Activated CD4-positive, alpha-beta T cell treated with anti-CD3 and anti-CD28 coated beads for 36 hours (primary cell): ENCODE data around the gene USP6NL. TPM values are rescaled to one million over a fixed set of nuclear protein-coding genes. Genes with fewer than 3 reads are reported as not detected.

Source experiments
- ATAC-seq: fragments of 200-7000 bp; cut with Tn5 transposase; one replicate; pipeline ENCODE4 v1.10.0; 2021; ENCODE audit warnings: mild to moderate bottlenecking, moderate library complexity
- CTCF ChIA-PET: fragments of 350-600 bp; sonication (Branson Sonifier 250); formaldehyde crosslinking; loops from one replicate; lab custom pipeline; 2021; ENCODE audit warnings: antibody characterized with exemption; lab: Charles Lee
- POLR2A ChIA-PET: fragments of 350-600 bp; sonication (Branson Sonifier 250); formaldehyde crosslinking; loops from one replicate; lab custom pipeline; 2021; ENCODE audit warnings: antibody characterized with exemption, inconsistent platforms; lab: Charles Lee
- DNase-seq: peaks from one replicate; pipeline ENCODE4 v3.0.0-alpha.2; 2020
- H3K27ac Mint-ChIP-seq: one replicate; pipeline ENCODE4 v1.8.0; 2021; ENCODE audit warnings: mixed read lengths
- H3K27me3 Mint-ChIP-seq: one replicate; pipeline ENCODE4 v1.8.0; 2021; ENCODE audit warnings: mixed read lengths
- H3K36me3 Mint-ChIP-seq: one replicate; pipeline ENCODE4 v1.8.0; 2021; ENCODE audit warnings: low read depth, mixed read lengths
- H3K4me1 Mint-ChIP-seq: one replicate; pipeline ENCODE4 v1.8.0; 2021; ENCODE audit warnings: mixed read lengths
- H3K4me3 Mint-ChIP-seq: one replicate; pipeline ENCODE4 v1.8.0; 2021; ENCODE audit warnings: mild to moderate bottlenecking, moderate library complexity, mixed read lengths
- H3K9me3 Mint-ChIP-seq: one replicate; pipeline ENCODE4 v1.8.0; 2021; ENCODE audit warnings: low read depth, mixed read lengths
- intact Hi-C, 2 experiments: fragments of 100-400 bp; cut with DNase I in 1 of 2; cut with micrococcal nuclease in 1 of 2; formaldehyde crosslinking; loops; one replicate each; pipeline versions ENCODE4 v1.14.2 to v1.15.1; 2022 to 2024; cut with DNase I, micrococcal nuclease
- total RNA-seq, 2 experiments: library from RNA; stranded (reverse); gene quantifications; one replicate each; pipeline ENCODE4 v1.2.3, GENCODE V29; 2021

USP6NL gene
- total RNA-seq, 2 experiments from 2014 or later, result 4.4 to 5.4 TPM

DNA sequence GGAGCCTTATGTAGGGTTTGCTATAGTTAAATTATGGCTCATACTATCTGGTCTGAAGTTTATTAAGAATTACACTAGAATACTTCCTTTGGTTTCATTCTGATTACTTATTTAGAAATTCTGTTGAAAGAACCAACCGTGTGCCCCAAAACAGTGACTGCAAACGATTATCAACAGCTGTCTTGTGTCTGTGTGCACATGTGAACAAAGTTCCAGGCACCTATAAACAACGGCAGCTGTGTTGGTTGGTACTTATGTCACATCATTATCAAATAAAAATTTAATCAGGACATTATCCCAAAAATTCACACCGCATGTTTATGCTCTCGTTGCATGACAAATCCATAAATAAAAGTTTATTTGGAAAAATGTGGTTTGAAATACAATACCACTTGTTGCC lies 80.6 kb downstream of the USP6NL start:
- ChIA-PET CTCF (interaction anchor here (0.6 to 0.7 kb wide), 2 partner anchors 48 to 96 kb away, joined by 3 to 4 read pairs; no protein-coding TSS in a partner anchor), POLR2A (no interaction called here)
- intact Hi-C loops, result no loop called here
- Mint-ChIP-seq H3K4me3 (no peak overlapping the region), H3K9me3 (no peaks in the 10 kb centered on the region), H3K4me1 (peaks cover 39% of the 10 kb centered on the region), H3K36me3 (peaks cover 2% of the 10 kb centered on the region), H3K27me3 (peaks cover 5% of the 10 kb centered on the region), H3K27ac (no peak overlapping the region)
- no peak for ATAC-seq
- DNase-seq, result no peak

- ChIA-PET POLR2A (no interaction called here), CTCF (no interaction called here)
- Mint-ChIP-seq H3K27me3 (peaks cover 2% of the 10 kb centered on the region), H3K4me1 (peaks cover 39% of the 10 kb centered on the region), H3K9me3 (no peaks in the 10 kb centered on the region), H3K36me3 (peaks cover 2% of the 10 kb centered on the region), H3K4me3 (no peak overlapping the region), H3K27ac (no peak overlapping the region)
- DNase-seq, result no peak
- intact Hi-C loops, result no loop called here
- no peak for ATAC-seq
These were observed 82.1 kb downstream of the USP6NL start for GRCh38 chr10:11529276-11529903.

GRCh38 chr10:11528286-11528685 lies 83.2 kb downstream of the USP6NL start:
- DNase-seq, result no peak
- POLR2A ChIA-PET, result no interaction called here
- no peak overlapping the region for H3K27ac Mint-ChIP-seq

GRCh38 chr10:11527691-11528255 lies 83.7 kb downstream of the USP6NL start:
- H3K9me3 Mint-ChIP-seq, result no peaks in the 10 kb centered on the region
- POLR2A ChIA-PET, result no interaction called here
- intact Hi-C loops, result no loop called here
- H3K27ac Mint-ChIP-seq, result no peak overlapping the region
- H3K36me3 Mint-ChIP-seq, result peaks cover 2% of the 10 kb centered on the region
- no peaks in the 10 kb centered on the region for H3K27me3 Mint-ChIP-seq
- no peak for ATAC-seq
- no peak overlapping the region for H3K4me3 Mint-ChIP-seq
- peaks cover 24% of the 10 kb centered on the region for H3K4me1 Mint-ChIP-seq
- DNase-seq, result no peak
- CTCF ChIA-PET, result interaction anchor here (1.0 kb wide), 1 partner anchor 21 kb away, joined by 3 read pairs; no protein-coding TSS in a partner anchor

More at GRCh38 chr10:11528286-11528685, 83.2 kb downstream of the USP6NL start:
- Mint-ChIP-seq H3K36me3 (peaks cover 2% of the 10 kb centered on the region), H3K4me3 (no peak overlapping the region), H3K27me3 (no peaks in the 10 kb centered on the region), H3K9me3 (no peaks in the 10 kb centered on the region), H3K4me1 (peaks cover 29% of the 10 kb centered on the region)
- intact Hi-C loops, result no loop called here
- ATAC-seq, result no peak
- CTCF ChIA-PET, result no interaction called here

- ChIA-PET CTCF (interaction anchor here (1.0 kb wide), 1 partner anchor 22 kb away, joined by 3 read pairs; no protein-coding TSS in a partner anchor), POLR2A (no interaction called here)
- no peak for ATAC-seq
- Mint-ChIP-seq H3K27me3 (no peaks in the 10 kb centered on the region), H3K36me3 (peaks cover 2% of the 10 kb centered on the region), H3K9me3 (no peaks in the 10 kb centered on the region), H3K4me1 (peaks cover 20% of the 10 kb centered on the region), H3K4me3 (no peak overlapping the region), H3K27ac (no peak overlapping the region)
- intact Hi-C loops, result no loop called here
- no peak for DNase-seq
These were observed 84.4 kb downstream of the USP6NL start for GRCh38 chr10:11527068-11527467.

GRCh38 chr10:11525503-11525902 lies 85.9 kb downstream of the USP6NL start:
- Mint-ChIP-seq H3K9me3 (no peaks in the 10 kb centered on the region), H3K4me1 (peaks cover 20% of the 10 kb centered on the region), H3K4me3 (no peak overlapping the region), H3K27me3 (no peaks in the 10 kb centered on the region), H3K36me3 (peaks cover 2% of the 10 kb centered on the region), H3K27ac (no peak overlapping the region)
- CTCF ChIA-PET, result interaction anchor here (0.7 to 1.0 kb wide), 4 partner anchors 8 to 17 kb away, joined by 3 to 4 read pairs (median 3); no protein-coding TSS in a partner anchor
- ATAC-seq (no peak), DNase-seq (no peak)
- POLR2A ChIA-PET, result no interaction called here
- intact Hi-C loops, result no loop called here

GRCh38 chr10:11522821-11523245 lies 88.6 kb downstream of the USP6NL start:
- ATAC-seq, result no peak
- peaks cover 9% of the 10 kb centered on the region for H3K4me1 Mint-ChIP-seq
- H3K4me3 Mint-ChIP-seq, result no peak overlapping the region
- H3K36me3 Mint-ChIP-seq, result peaks cover 7% of the 10 kb centered on the region
- POLR2A ChIA-PET, result no interaction called here
- CTCF ChIA-PET, result interaction anchor here (2.2 to 2.9 kb wide), 2 partner anchors 10 to 234 kb away, joined by 5 to 13 read pairs; no protein-coding TSS in a partner anchor
- no peak for DNase-seq
- no peak overlapping the region for H3K27ac Mint-ChIP-seq
- no peaks in the 10 kb centered on the region for H3K27me3 Mint-ChIP-seq
- no peaks in the 10 kb centered on the region for H3K9me3 Mint-ChIP-seq
- intact Hi-C loops, result no loop called here

DNA sequence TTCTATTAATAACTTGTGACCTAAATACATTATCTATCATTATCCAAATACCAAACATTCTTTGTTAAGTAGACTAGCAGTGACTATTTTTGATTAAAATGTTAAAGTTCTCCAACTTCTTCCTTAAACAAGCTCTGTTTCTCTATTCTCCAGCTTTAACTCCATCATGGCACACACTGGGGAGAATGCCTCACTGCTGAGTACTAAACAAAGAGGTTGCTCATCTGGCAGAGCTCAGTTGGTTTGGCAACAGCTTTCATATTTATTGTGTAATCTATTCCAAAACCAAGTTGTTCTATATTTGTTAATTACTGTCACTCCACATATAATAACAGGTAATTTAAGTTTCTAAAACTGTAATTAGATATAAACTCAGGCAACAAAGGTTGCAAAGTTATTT lies 89.6 kb downstream of the USP6NL start:
- ChIA-PET CTCF (interaction anchor here (1.0 to 2.9 kb wide), 3 partner anchors 11 to 235 kb away, joined by 3 to 13 read pairs (median 5); no protein-coding TSS in a partner anchor), POLR2A (no interaction called here)
- no peak for DNase-seq
- Mint-ChIP-seq H3K9me3 (no peaks in the 10 kb centered on the region), H3K27ac (no peak overlapping the region), H3K4me1 (peaks cover 10% of the 10 kb centered on the region), H3K4me3 (no peak overlapping the region), H3K36me3 (peaks cover 7% of the 10 kb centered on the region), H3K27me3 (peaks cover 4% of the 10 kb centered on the region)
- intact Hi-C loops, result no loop called here
- no peak for ATAC-seq

DNA sequence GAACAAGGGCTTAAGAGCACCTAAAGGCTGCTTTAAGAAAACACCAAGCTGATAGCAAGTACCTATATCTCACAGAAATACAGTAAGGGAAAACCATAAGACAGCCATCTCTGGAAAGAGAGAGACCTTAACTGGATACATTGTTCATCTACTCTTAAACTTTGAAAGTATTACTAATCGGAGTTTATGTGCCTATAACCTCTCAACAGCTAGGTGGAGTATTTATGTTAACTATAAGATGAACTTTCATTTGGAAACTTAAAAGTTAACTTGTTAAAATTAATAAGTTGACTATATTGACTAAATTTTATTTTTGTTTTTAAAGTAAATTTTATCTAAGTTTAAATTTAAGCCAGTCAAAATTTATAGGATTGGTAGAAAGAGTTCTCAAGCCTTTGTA lies 90.6 kb downstream of the USP6NL start:
- Mint-ChIP-seq H3K9me3 (no peaks in the 10 kb centered on the region), H3K36me3 (peaks cover 6% of the 10 kb centered on the region), H3K4me3 (no peak overlapping the region), H3K27ac (no peak overlapping the region), H3K4me1 (peaks cover 17% of the 10 kb centered on the region), H3K27me3 (peaks cover 4% of the 10 kb centered on the region)
- POLR2A ChIA-PET, result no interaction called here
- intact Hi-C loops, result no loop called here
- CTCF ChIA-PET, result interaction anchor here (0.6 to 2.9 kb wide), 6 partner anchors 12 to 465 kb away, joined by 3 to 13 read pairs (median 3); no protein-coding TSS in a partner anchor
- DNase-seq (no peak), ATAC-seq (no peak)

- H3K27ac Mint-ChIP-seq, result no peak overlapping the region
- peak; percentile 47 for DNase-seq
- intact Hi-C loops, result loop anchor here (2.0 to 10.0 kb wide), 6 partner anchors 36 to 470 kb away; partner anchors contain the start of genes USP6NL (in 2 of the 2) and PROSER2 (in 1 of the 2)
These were observed 94.3 kb downstream of the USP6NL start for GRCh38 chr10:11517150-11517549.

DNA sequence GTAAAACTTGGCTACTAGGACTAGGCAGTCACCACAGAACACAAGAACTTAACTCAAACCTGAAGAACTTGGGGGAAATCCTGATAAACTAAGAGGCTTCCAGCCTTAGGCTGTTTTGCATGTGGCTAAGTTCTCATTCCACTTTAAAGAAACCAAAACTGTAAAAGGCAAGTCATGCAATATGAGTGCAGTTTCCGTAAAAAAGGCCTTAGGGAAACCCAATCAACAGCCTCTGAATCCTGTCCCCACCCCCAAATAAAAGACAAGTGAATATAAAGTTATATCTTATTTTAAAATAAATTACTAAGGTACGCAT lies 95.1 kb downstream of the USP6NL start:
- H3K36me3 Mint-ChIP-seq, result peaks cover 5% of the 10 kb centered on the region
- H3K27ac Mint-ChIP-seq, result no peak overlapping the region
- no peak overlapping the region for H3K4me3 Mint-ChIP-seq
- ATAC-seq (peak; percentile 78), DNase-seq (no peak)
- peaks cover 7% of the 10 kb centered on the region for H3K27me3 Mint-ChIP-seq
- ChIA-PET POLR2A (no interaction called here), CTCF (interaction anchor here (0.6 to 5.8 kb wide), 9 partner anchors 11 to 266 kb away, joined by 3 to 125 read pairs (median 4); no protein-coding TSS in a partner anchor)
- H3K9me3 Mint-ChIP-seq, result no peaks in the 10 kb centered on the region
- peaks cover 21% of the 10 kb centered on the region for H3K4me1 Mint-ChIP-seq
- intact Hi-C loops, result loop anchor here (1.0 to 10.0 kb wide), 11 partner anchors 36 to 470 kb away; partner anchors contain the start of genes USP6NL (in 2 of the 2) and PROSER2 (in 1 of the 2)

More at GRCh38 chr10:11517150-11517549, 94.3 kb downstream of the USP6NL start:
- H3K9me3 Mint-ChIP-seq, result no peaks in the 10 kb centered on the region
- H3K36me3 Mint-ChIP-seq, result peaks cover 5% of the 10 kb centered on the region
- H3K4me1 Mint-ChIP-seq, result peaks cover 21% of the 10 kb centered on the region
- ChIA-PET POLR2A (no interaction called here), CTCF (interaction anchor here (0.6 to 0.7 kb wide), 2 partner anchors 194 to 249 kb away, joined by 3 read pairs; no protein-coding TSS in a partner anchor)
- no peak overlapping the region for H3K4me3 Mint-ChIP-seq
- peaks cover 7% of the 10 kb centered on the region for H3K27me3 Mint-ChIP-seq
- ATAC-seq, result peak; percentile 57
